Measurements from ENCODE around the gene MED8. TPM values are rescaled to one million over a fixed set of nuclear protein-coding genes. Genes with fewer than 3 reads are reported as not detected.
"Not testable (repeated sequence)": the region's sequence is repeated elsewhere in the genome, so short reads cannot be mapped to it uniquely, and the experiment has no call there.

MED8 gene
- total and polyA plus RNA-seq, 2 of the 13 experiments (the other 11 are each of a cell fraction or from before 2014, with no cell fraction given): 16.9 to 77.4 TPM

DNA sequence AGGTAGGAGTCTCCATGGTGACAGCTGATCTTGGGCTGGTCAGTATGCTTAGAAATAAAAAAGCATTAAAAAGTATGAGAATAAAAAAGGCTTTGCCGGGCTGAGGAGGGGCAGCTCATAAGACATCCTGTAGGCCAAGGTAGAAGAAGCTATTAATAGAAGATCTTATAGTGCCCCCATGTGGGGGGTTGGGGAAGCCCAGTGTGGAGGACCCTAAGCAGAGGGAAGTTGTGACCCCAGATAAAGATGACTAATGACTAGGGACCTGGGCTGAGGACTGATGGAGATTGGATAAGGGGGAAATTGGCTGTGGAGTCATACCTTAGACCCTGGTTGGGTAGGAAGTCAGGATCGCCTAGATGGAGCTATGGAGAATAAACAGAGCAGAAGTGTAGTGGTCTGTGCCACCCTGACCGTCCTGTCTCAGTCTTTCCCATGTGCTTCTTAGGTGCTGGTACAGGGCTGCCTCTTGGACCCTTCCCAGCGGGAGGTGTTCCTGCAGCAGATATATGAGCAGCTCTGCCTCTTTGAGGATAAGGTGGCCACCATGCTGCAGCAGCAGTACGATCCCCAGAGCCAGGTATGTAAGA, 25.1 kb upstream of the MED8 start:
- no peak overlapping the region for H3K4me2 ChIP-seq (ENCODE audit: low read depth, low read length)
- DNase-seq (ENCODE audit: low spot score): peak; percentile 62
- ATAC-seq: peak; percentile 95
- peaks cover 16% of the 10 kb centered on the region for H3K4me1 ChIP-seq (ENCODE audit: insufficient read depth, low read length)
- intact Hi-C loops (cut with micrococcal nuclease; ENCODE audit: unreplicated experiment): loop anchor here (1.0 kb wide), 4 partner anchors 46 to 187 kb away; partner anchors contain the start of genes CDC20 and ELOVL1
- ChIA-PET CTCF (ENCODE audit: low intra/inter-chr PET ratio, low total read pairs) (interaction anchor here (0.8 to 3.2 kb wide), 4 partner anchors 175 to 190 kb away, joined by 3 to 36 read pairs (median 20); no protein-coding TSS in a partner anchor), POLR2A (interaction anchor here (1.6 kb wide), 1 partner anchor 188 kb away, joined by 6 read pairs; no protein-coding TSS in a partner anchor)
- peaks cover 0 to 19% of the 10 kb centered on the region in 2 experiments; a peak in 3 of 5 replicates for H3K36me3 ChIP-seq (replicated peaks in 1 of 2; ENCODE audit: control insufficient read depth in 1 of 2, insufficient read depth in 2 of 2, low read length in 2 of 2)
- H3K79me2 ChIP-seq (ENCODE audit: insufficient read depth, low read length): no peaks in the 10 kb centered on the region
- no peak overlapping the region for H3K4me3 ChIP-seq (replicated peaks in 1 of 3; ENCODE audit: insufficient read depth in 1 of 3, low read depth in 2 of 3, low read length in 3 of 3)
- H3K9me3 ChIP-seq (ENCODE audit: low read length): no peaks in the 10 kb centered on the region
- H3K9ac ChIP-seq (ENCODE audit: insufficient read depth, low read depth, low read length): no peak overlapping the region
- no peak overlapping the region for H2AFZ ChIP-seq (ENCODE audit: low read length)
- in situ Hi-C loops (cut with HindIII; ENCODE audit: extremely low pct_ligation_motif_present, low pct_unique_long_range_greater_than_20kb): loop anchor here (5.0 to 25.0 kb wide), 2 partner anchors 187 to 502 kb away; no protein-coding TSS in a partner anchor
- peak; percentile 32 for FAIRE-seq
- BruUV-seq (replicated peaks): no TSS peak
- TF ChIP-seq NR2F1 (CRISPR knock-in tag; IDR thresholded peaks at IDR 0.05) (no peak), RAD21 (CRISPR knock-in tag; IDR thresholded peaks at IDR 0.05) (peak; percentile 86), ZBTB42 (CRISPR knock-in tag; IDR thresholded peaks at IDR 0.05) (no peak), ZNF816 (CRISPR knock-in tag; IDR thresholded peaks at IDR 0.05; ENCODE audit: borderline replicate concordance) (no peak), KMT2B (CRISPR knock-in tag; IDR thresholded peaks at IDR 0.05) (no peak), STAG1 (CRISPR knock-in tag; IDR thresholded peaks at IDR 0.05) (peak; percentile 88), NKX3-1 (CRISPR knock-in tag; IDR thresholded peaks at IDR 0.05) (no peak), ZNF253 (CRISPR knock-in tag; IDR thresholded peaks at IDR 0.05; ENCODE audit: borderline replicate concordance) (no peak), SMC3 (IDR thresholded peaks at IDR 0.05; ENCODE audit: low read length) (peak; percentile 92), RFXAP (CRISPR knock-in tag; IDR thresholded peaks at IDR 0.05; ENCODE audit: borderline replicate concordance) (no peak), ZFP1 (CRISPR knock-in tag; IDR thresholded peaks at IDR 0.05) (no peak), SP140L (CRISPR knock-in tag; IDR thresholded peaks at IDR 0.05; ENCODE audit: borderline replicate concordance) (no peak)
- TF ChIP-seq, protein P1, sequence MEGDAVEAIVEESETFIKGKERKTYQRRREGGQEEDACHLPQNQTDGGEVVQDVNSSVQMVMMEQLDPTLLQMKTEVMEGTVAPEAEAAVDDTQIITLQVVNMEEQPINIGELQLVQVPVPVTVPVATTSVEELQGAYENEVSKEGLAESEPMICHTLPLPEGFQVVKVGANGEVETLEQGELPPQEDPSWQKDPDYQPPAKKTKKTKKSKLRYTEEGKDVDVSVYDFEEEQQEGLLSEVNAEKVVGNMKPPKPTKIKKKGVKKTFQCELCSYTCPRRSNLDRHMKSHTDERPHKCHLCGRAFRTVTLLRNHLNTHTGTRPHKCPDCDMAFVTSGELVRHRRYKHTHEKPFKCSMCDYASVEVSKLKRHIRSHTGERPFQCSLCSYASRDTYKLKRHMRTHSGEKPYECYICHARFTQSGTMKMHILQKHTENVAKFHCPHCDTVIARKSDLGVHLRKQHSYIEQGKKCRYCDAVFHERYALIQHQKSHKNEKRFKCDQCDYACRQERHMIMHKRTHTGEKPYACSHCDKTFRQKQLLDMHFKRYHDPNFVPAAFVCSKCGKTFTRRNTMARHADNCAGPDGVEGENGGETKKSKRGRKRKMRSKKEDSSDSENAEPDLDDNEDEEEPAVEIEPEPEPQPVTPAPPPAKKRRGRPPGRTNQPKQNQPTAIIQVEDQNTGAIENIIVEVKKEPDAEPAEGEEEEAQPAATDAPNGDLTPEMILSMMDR (CRISPR knock-in tag; IDR thresholded peaks at IDR 0.05): peak; percentile 75
- no peaks in the 10 kb centered on the region for H3K27me3 ChIP-seq (ENCODE audit: control insufficient read depth in 1 of 2, insufficient read depth in 2 of 2, low read length in 2 of 2)
- 70% methylated on average over 4 of the region's 5 CpGs for WGBS (ENCODE audit: low lambda C conversion rate)
- no peak overlapping the region for H3K27ac ChIP-seq (ENCODE audit: extremely low read length, insufficient read depth, low read length)
- H4K20me1 ChIP-seq (ENCODE audit: insufficient read depth, low read length): no peaks in the 10 kb centered on the region

- POLR2A ChIA-PET: interaction anchor here (1.6 kb wide), 1 partner anchor 186 kb away, joined by 6 read pairs; no protein-coding TSS in a partner anchor
Measured at GRCh38 chr1:43413426-43413825, 23.8 kb upstream of the MED8 start.

More at GRCh38 chr1:43413426-43413825, 23.8 kb upstream of the MED8 start:
- CTCF ChIA-PET (ENCODE audit: low intra/inter-chr PET ratio, low total read pairs): interaction anchor here (1.2 to 3.2 kb wide), 2 partner anchors 173 to 185 kb away, joined by 3 to 35 read pairs; no protein-coding TSS in a partner anchor
- in situ Hi-C loops (cut with HindIII; ENCODE audit: extremely low pct_ligation_motif_present, low pct_unique_long_range_greater_than_20kb): loop anchor here (5.0 to 25.0 kb wide), 2 partner anchors 186 to 501 kb away; no protein-coding TSS in a partner anchor
- H4K20me1 ChIP-seq (ENCODE audit: insufficient read depth, low read length); ATAC-seq; FAIRE-seq; H3K79me2 ChIP-seq (ENCODE audit: insufficient read depth, low read length); H3K9ac ChIP-seq (ENCODE audit: insufficient read depth, low read depth, low read length); H3K4me3 ChIP-seq (replicated peaks in 1 of 3; ENCODE audit: insufficient read depth in 1 of 3, low read depth in 2 of 3, low read length in 3 of 3); H3K27ac ChIP-seq (ENCODE audit: extremely low read length, insufficient read depth, low read length); DNase-seq (ENCODE audit: low spot score); BruUV-seq (replicated peaks); H3K27me3 ChIP-seq (ENCODE audit: control insufficient read depth in 1 of 2, insufficient read depth in 2 of 2, low read length in 2 of 2); H3K4me2 ChIP-seq (ENCODE audit: low read depth, low read length); H2AFZ ChIP-seq (ENCODE audit: low read length); H3K9me3 ChIP-seq (ENCODE audit: low read length); intact Hi-C loops (cut with micrococcal nuclease; ENCODE audit: unreplicated experiment): not testable (repeated sequence)
- WGBS (ENCODE audit: low lambda C conversion rate): 93% methylated on average over 1 of the region's 1 CpG
- Histone ChIP-seq H3K36me3 (replicated peaks in 1 of 2; ENCODE audit: control insufficient read depth in 1 of 2, insufficient read depth in 2 of 2, low read length in 2 of 2) (peaks cover 1 to 13% of the 10 kb centered on the region in 2 experiments; a peak in 2 of 5 replicates), H3K4me1 (ENCODE audit: insufficient read depth, low read length) (peaks cover 12% of the 10 kb centered on the region)

All from HepG2 (cell line).